Epithelial cell of esophagus (primary cell): ENCODE data around the gene GRAMD4.

Experiments
- DNase-seq: peaks from one replicate; pipeline ENCODE4 v3.0.0; 2010; ENCODE audit warnings: low read depth
- H3K4me3 ChIP-seq: 2 replicates; pipeline ENCODE4 v1.5.1; 2011; ENCODE audit warnings: mild to moderate bottlenecking, low read length, control low read depth
- CTCF ChIP-seq: IDR thresholded peaks from 2 replicates; pipeline ENCODE4 v1.5.1; 2011; ENCODE audit warnings: low read depth, mild to moderate bottlenecking, low read length, control low read depth, inconsistent platforms; ENCODE audit not compliant: insufficient read depth; ENCODE audit errors: missing control alignments

The GRAMD4 gene

GRCh38 chr22:46578824-46579561 is 41.2 kb upstream of the GRAMD4 start:
- no peak for TF ChIP-seq CTCF
- no peak overlapping the region for H3K4me3 ChIP-seq
- DNase-seq = peak; percentile 35

GRCh38 chr22:46579751-46580449 is 40.3 kb upstream of the GRAMD4 start:
- TF ChIP-seq CTCF = no peak
- H3K4me3 ChIP-seq = no peak overlapping the region
- no peak for DNase-seq

GRCh38 chr22:46580940-46581537 is 39.1 kb upstream of the GRAMD4 start:
- no peak for TF ChIP-seq CTCF
- no peak for DNase-seq
- no peak overlapping the region for H3K4me3 ChIP-seq

- H3K4me3 ChIP-seq = no peak overlapping the region
- TF ChIP-seq CTCF = no peak
- DNase-seq = no peak
Measured at GRCh38 chr22:46581538-46582244, 38.5 kb upstream of the GRAMD4 start.

- TF ChIP-seq CTCF = no peak
- DNase-seq = no peak
- H3K4me3 ChIP-seq = no peak overlapping the region
Measured at GRCh38 chr22:46582281-46582933, 37.8 kb upstream of the GRAMD4 start.

GRCh38 chr22:46583571-46583970 is 36.6 kb upstream of the GRAMD4 start:
- H3K4me3 ChIP-seq = no peak overlapping the region
- no peak for DNase-seq
- TF ChIP-seq CTCF = no peak
